Stomach (tissue), 9 donors: ENCODE data around the gene ZSCAN21. TPM values are rescaled to one million over a fixed set of nuclear protein-coding genes. Genes with fewer than 3 reads are reported as not detected.

Source experiments
- DNase-seq, 2 donors: peaks; one replicate each; pipeline versions ENCODE4 v3.0.0 to v3.0.0-alpha.2; 2013 to 2019
- H3K27ac ChIP-seq, 5 donors: fragments of 200-600 bp in 4 of 5; sonication (generic) in 4 of 5; one replicate each; pipeline ENCODE4 v1.5.1; 2013 to 2019; ENCODE audit warnings: mild to moderate bottlenecking in 1 of 5, moderate library complexity in 1 of 5
- H3K27me3 ChIP-seq, 3 donors: fragments of 200-600 bp; sonication (generic); one replicate each; pipeline ENCODE4 v1.5.1; 2017 to 2019; ENCODE audit warnings: mixed run types in 1 of 3
- H3K36me3 ChIP-seq, 4 donors: fragments of 200-600 bp; sonication (generic); 1 replicate in 3 of 4; 2 replicates in 1 of 4; pipeline ENCODE4 v1.5.1; 2016 to 2019
- H3K4me1 ChIP-seq, 4 donors: fragments of 200-600 bp; sonication (generic); one replicate each; pipeline ENCODE4 v1.5.1; 2016 to 2019
- H3K4me3 ChIP-seq, 4 donors: fragments of 200-600 bp; sonication (generic) in 3 of 4; one replicate each; pipeline ENCODE4 v1.5.1; 2016 to 2019; ENCODE audit warnings: mild to moderate bottlenecking in 1 of 4
- H3K9me3 ChIP-seq, 4 donors: fragments of 200-600 bp; sonication (generic); one replicate each; pipeline ENCODE4 v1.5.1; 2016 to 2019
- CTCF ChIP-seq, 7 experiments: fragments of 450-650 bp in 4 of 7; fragments of 200-600 bp in 3 of 7; sonication (generic) in 3 of 7; IDR thresholded peaks; one replicate each; pipeline ENCODE4 v1.5.1; 2016 to 2019; ENCODE audit warnings: antibody characterized with exemption in 7 of 7, control low read depth in 2 of 7, mild to moderate bottlenecking in 1 of 7
- EP300 ChIP-seq: sonication (generic); formaldehyde crosslinking; IDR thresholded peaks from one replicate; pipeline ENCODE4 v1.6.1; 2017; ENCODE audit warnings: antibody characterized with exemption
- POLR2A ChIP-seq, 4 donors: fragments of 450-650 bp; IDR thresholded peaks; one replicate each; pipeline ENCODE4 v1.6.1; 2016; ENCODE audit warnings: antibody characterized with exemption in 4 of 4, control low read depth in 2 of 4, mild to moderate bottlenecking in 1 of 4, moderate library complexity in 1 of 4
- POLR2AphosphoS5 ChIP-seq, 3 donors: sonication (generic); formaldehyde crosslinking; IDR thresholded peaks; one replicate each; pipeline ENCODE4 v1.6.1; 2016; ENCODE audit warnings: antibody characterized with exemption in 3 of 3
- WGBS, 5 donors: extraction: QIAGEN DNeasy Blood & Tissue Kit in 3 of 5; methylation state at CpG; one replicate each; pipeline versions ENCODE4 v1.1.5 to v1.1.7; 2013 to 2018; 5-methylcytosine and 5-hydroxymethylcytosine counted together
- intact Hi-C: fragments of 100-400 bp; cut with DNase I; formaldehyde crosslinking; loops from one replicate; pipeline ENCODE4 v1.15.1; 2023; ENCODE audit warnings: low total_unique reads
- polyA plus RNA-seq, 3 donors: library from polyadenylated mRNA; stranded (reverse); fragments of 200-250 nt; gene quantifications; one replicate each; pipeline ENCODE4 v1.2.3, GENCODE V29; 2013
- small RNA-seq, 4 donors: library from RNA; depleted of rRNA; stranded (forward); fragments of <200 nt; gene quantifications; one replicate each; pipeline ENCODE3, GENCODE V24; 2016
- total RNA-seq, 5 donors: library from RNA; depleted of rRNA; stranded (reverse); fragments of >200 nt; gene quantifications; one replicate each; pipeline versions ENCODE4 v1.1.0 to v1.2.3, GENCODE V29; 2014 to 2016
- donor health status: healthy with polysubstance abuse.
- donor health status: Bipolar disorder and iron deficiency.
- donor health status: healthy.

The ZSCAN21 gene
- total and polyA plus RNA-seq, 8 donors, result 5.4 to 48.4 (median 8.9) TPM

- TF ChIP-seq POLR2AphosphoS5 (IDR thresholded peaks at IDR 0.05), result no peak
- TF ChIP-seq EP300, result no peak
- no peak for TF ChIP-seq POLR2A (IDR thresholded peaks at IDR 0.05)
- TF ChIP-seq CTCF (IDR thresholded peaks at IDR 0.05), result no peak
- WGBS, 5 donors, result 84 to 93% (median 87%) methylated on average over 9 to 13 of the region's 13 CpGs
- intact Hi-C loops, result no loop called here
- Histone ChIP-seq H3K36me3 (peaks cover 52 to 85% (median 78%) of the 10 kb centered on the region in 4 donors), H3K4me3 (no peak overlapping the region), H3K9me3 (no peaks in the 10 kb centered on the region), H3K27me3 (no peaks in the 10 kb centered on the region), H3K27ac (no peak overlapping the region), H3K4me1 (no peaks in the 10 kb centered on the region)
- DNase-seq, result no peak
These were observed 62.3 kb downstream of the ZSCAN21 start for GRCh38 chr7:100111914-100112313.

Small RNA genes lying within 50 kb of the gene (small RNA-seq; reads per million reads assigned to genes)
- gene MIR106B (55.3 to 224 (median 139) reads per million in 4 donors), gene MIR25 (1,142 to 4,194 (median 1,945) reads per million in 4 donors), gene MIR93 (79.7 to 216 (median 169) reads per million in 4 donors)

Other genes starting within 250 kb of the ZSCAN21 start
- not detected for gene CYP3A43, start 221.8 kb upstream of the ZSCAN21 start, total RNA-seq
- not detected for gene CYP3A43, start 221.8 kb upstream of the ZSCAN21 start, polyA plus RNA-seq
- 1 to 10 TPM in 1 of 5 donors, not detected in 4; 1.1 TPM for gene OR2AE1, start 172.7 kb upstream of the ZSCAN21 start, total RNA-seq
- not detected for gene OR2AE1, start 172.7 kb upstream of the ZSCAN21 start, polyA plus RNA-seq
- 10 to 100 TPM; 25.3 to 46.1 (median 40.3) TPM for gene TRIM4, start 130.2 kb upstream of the ZSCAN21 start, total RNA-seq
- 10 to 100 TPM; 12.6 to 21.8 (median 13.8) TPM for gene TRIM4, start 130.2 kb upstream of the ZSCAN21 start, polyA plus RNA-seq
- gene GJC3, start 120.2 kb upstream of the ZSCAN21 start, total RNA-seq, result not detected
- under 1 TPM in 2 of 3 donors, not detected in 1; 0.15 to 0.75 TPM for gene GJC3, start 120.2 kb upstream of the ZSCAN21 start, polyA plus RNA-seq
- gene AZGP1, start 73.7 kb upstream of the ZSCAN21 start, total RNA-seq, result 10 to 100 TPM in 2 of 5 donors, 1 to 10 TPM in 2, not detected in 1; 6.8 to 92.3 (median 32.7) TPM
- 100 to 1,000 TPM; 235 to 461 (median 422) TPM for gene AZGP1, start 73.7 kb upstream of the ZSCAN21 start, polyA plus RNA-seq
- gene ZKSCAN1, start 34.2 kb upstream of the ZSCAN21 start, total RNA-seq, result 100 to 1,000 TPM in 1 of 5 donors, 10 to 100 TPM in 4; 49.0 to 153 (median 55.2) TPM
- gene ZKSCAN1, start 34.2 kb upstream of the ZSCAN21 start, polyA plus RNA-seq, result 10 to 100 TPM in 2 of 3 donors, 1 to 10 TPM in 1; 9.5 to 13.6 (median 10.0) TPM
- 10 to 100 TPM; 15.2 to 42.0 (median 37.8) TPM for gene ZNF3, start 31.9 kb downstream of the ZSCAN21 start, total RNA-seq
- 10 to 100 TPM; 12.4 to 19.6 (median 13.5) TPM for gene ZNF3, start 31.9 kb downstream of the ZSCAN21 start, polyA plus RNA-seq
- gene COPS6, start 39.2 kb downstream of the ZSCAN21 start, total RNA-seq, result 100 to 1,000 TPM in 1 of 5 donors, 10 to 100 TPM in 4; 34.2 to 197 (median 87.5) TPM
- 100 to 1,000 TPM in 2 of 3 donors, 10 to 100 TPM in 1; 90.0 to 125 (median 117) TPM for gene COPS6, start 39.2 kb downstream of the ZSCAN21 start, polyA plus RNA-seq
- 100 to 1,000 TPM in 1 of 5 donors, 10 to 100 TPM in 4; 41.3 to 104 (median 88.9) TPM for gene MCM7, start 51.6 kb downstream of the ZSCAN21 start, total RNA-seq
- gene MCM7, start 51.6 kb downstream of the ZSCAN21 start, polyA plus RNA-seq, result 10 to 100 TPM; 39.6 to 54.5 (median 46.4) TPM
- 100 to 1,000 TPM in 1 of 5 donors, 10 to 100 TPM in 3, 1 to 10 TPM in 1; 8.4 to 103 (median 19.6) TPM for gene AP4M1, start 51.9 kb downstream of the ZSCAN21 start, total RNA-seq
- gene AP4M1, start 51.9 kb downstream of the ZSCAN21 start, polyA plus RNA-seq, result 10 to 100 TPM; 14.7 to 24.3 (median 21.3) TPM
- gene TAF6, start 69.6 kb downstream of the ZSCAN21 start, total RNA-seq, result 100 to 1,000 TPM in 1 of 5 donors, 10 to 100 TPM in 4; 15.4 to 106 (median 33.8) TPM
- 10 to 100 TPM; 22.0 to 29.8 (median 24.8) TPM for gene TAF6, start 69.6 kb downstream of the ZSCAN21 start, polyA plus RNA-seq
- 10 to 100 TPM in 2 of 5 donors, 1 to 10 TPM in 1, under 1 TPM in 2; 0.45 to 10.6 (median 7.1) TPM for gene CNPY4, start 69.9 kb downstream of the ZSCAN21 start, total RNA-seq
- 1 to 10 TPM; 5.7 to 6.3 (median 5.8) TPM for gene CNPY4, start 69.9 kb downstream of the ZSCAN21 start, polyA plus RNA-seq
- 1 to 10 TPM in 2 of 5 donors, not detected in 3; 1.3 to 6.1 TPM for gene MBLAC1, start 77.2 kb downstream of the ZSCAN21 start, total RNA-seq
- gene MBLAC1, start 77.2 kb downstream of the ZSCAN21 start, polyA plus RNA-seq, result 1 to 10 TPM; 1.3 to 4.2 (median 1.7) TPM
- gene LAMTOR4, start 99.1 kb downstream of the ZSCAN21 start, total RNA-seq, result 100 to 1,000 TPM in 3 of 5 donors, 10 to 100 TPM in 2; 26.3 to 889 (median 159) TPM
- gene LAMTOR4, start 99.1 kb downstream of the ZSCAN21 start, polyA plus RNA-seq, result 100 to 1,000 TPM; 307 to 476 (median 334) TPM
- gene TRAPPC14, start 108.9 kb downstream of the ZSCAN21 start, total RNA-seq, result 10 to 100 TPM; 16.2 to 33.3 (median 28.6) TPM
- 10 to 100 TPM; 10.7 to 17.2 (median 11.4) TPM for gene TRAPPC14, start 108.9 kb downstream of the ZSCAN21 start, polyA plus RNA-seq
- 1 to 10 TPM in 2 of 5 donors, not detected in 3; 1.5 to 1.6 TPM for gene GAL3ST4, start 118.8 kb downstream of the ZSCAN21 start, total RNA-seq
- 1 to 10 TPM; 1.7 to 2.4 (median 2.1) TPM for gene GAL3ST4, start 118.8 kb downstream of the ZSCAN21 start, polyA plus RNA-seq
- gene GPC2, start 127.6 kb downstream of the ZSCAN21 start, total RNA-seq, result 1 to 10 TPM in 3 of 5 donors, under 1 TPM in 1, not detected in 1; 0.92 to 4.9 (median 2.6) TPM
- under 1 TPM in 2 of 3 donors, not detected in 1; 0.12 to 0.48 TPM for gene GPC2, start 127.6 kb downstream of the ZSCAN21 start, polyA plus RNA-seq
- under 1 TPM in 1 of 5 donors, not detected in 4; 0.92 TPM for gene STAG3, start 128.1 kb downstream of the ZSCAN21 start, total RNA-seq
- gene STAG3, start 128.1 kb downstream of the ZSCAN21 start, polyA plus RNA-seq, result 1 to 10 TPM in 2 of 3 donors, under 1 TPM in 1; 0.50 to 8.8 (median 1.5) TPM
- gene PVRIG, start 170.2 kb downstream of the ZSCAN21 start, total RNA-seq, result 1 to 10 TPM in 4 of 5 donors, not detected in 1; 1.1 to 3.8 (median 1.4) TPM
- 1 to 10 TPM in 1 of 3 donors, under 1 TPM in 2; 0.56 to 1.7 (median 0.95) TPM for gene PVRIG, start 170.2 kb downstream of the ZSCAN21 start, polyA plus RNA-seq